NT2/D1 (cell line): ENCODE data around the gene PITPNM3.

ENCODE experiments used
- DNase-seq: peaks from one replicate; pipeline ENCODE4 v3.0.0-alpha.2; 2011; ENCODE audit warnings: low read depth, low spot score
- H3K27me3 ChIP-seq: 2 replicates; pipeline ENCODE4 v1.6.0; 2011; ENCODE audit warnings: mild to moderate bottlenecking; ENCODE audit not compliant: insufficient read length, insufficient read depth
- H3K36me3 ChIP-seq: 2 replicates; pipeline ENCODE4 v1.6.1; 2011; ENCODE audit warnings: mild to moderate bottlenecking, low read length, mixed read lengths; ENCODE audit not compliant: insufficient read depth, insufficient read length
- H3K4me1 ChIP-seq: 2 replicates; pipeline ENCODE4 v1.5.1; 2011; ENCODE audit not compliant: insufficient read depth, insufficient read length
- H3K4me3 ChIP-seq: 2 replicates; pipeline ENCODE4 v1.5.1; 2011; ENCODE audit warnings: low read depth; ENCODE audit not compliant: insufficient read length
- H3K9ac ChIP-seq: 2 replicates; pipeline ENCODE4 v1.6.0; 2011; ENCODE audit warnings: low read depth; ENCODE audit not compliant: insufficient read length
- H3K9me3 ChIP-seq: 2 replicates; pipeline ENCODE4 v1.5.1; 2011; ENCODE audit warnings: mild to moderate bottlenecking, low read length; ENCODE audit not compliant: insufficient read depth
- SUZ12 ChIP-seq: IDR thresholded peaks from 2 replicates; pipeline ENCODE4 v1.6.1; 2011; ENCODE audit not compliant: insufficient read length, insufficient read depth; ENCODE audit errors: extremely low read depth
- YY1 ChIP-seq: IDR thresholded peaks from 2 replicates; pipeline ENCODE4 v1.6.1; 2011; ENCODE audit not compliant: insufficient read length, insufficient read depth
- ZNF274 ChIP-seq: IDR thresholded peaks from 2 replicates; pipeline ENCODE4 v1.6.1; 2011; ENCODE audit warnings: mild to moderate bottlenecking, low read depth, low read length

Gene PITPNM3

DNA sequence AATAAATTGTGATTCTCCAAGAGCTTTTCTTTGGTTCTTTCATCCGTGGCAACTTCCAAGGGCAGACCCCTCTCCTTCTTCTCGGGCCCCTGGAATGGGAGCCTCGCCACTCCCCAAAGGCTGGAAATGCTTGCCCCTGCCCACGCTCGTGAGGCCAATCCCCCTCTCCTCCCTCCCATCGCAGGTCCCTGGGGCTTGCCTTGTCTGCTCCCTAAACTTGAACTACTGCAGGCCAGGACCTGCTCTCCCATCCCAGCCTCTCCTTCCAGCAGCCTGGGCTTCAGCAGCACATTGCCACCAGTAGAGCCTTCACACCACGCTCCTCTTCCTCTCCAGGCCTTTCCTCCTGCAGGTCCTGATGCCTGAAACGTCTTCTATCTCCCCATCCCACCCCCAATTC lies 11.1 kb downstream of the PITPNM3 start:
- Histone ChIP-seq H3K4me1 (peaks cover 16% of the 10 kb centered on the region), H3K27me3 (no peaks in the 10 kb centered on the region), H3K4me3 (no peak overlapping the region), H3K9me3 (no peaks in the 10 kb centered on the region), H3K36me3 (no peaks in the 10 kb centered on the region), H3K9ac (no peak overlapping the region)
- no peak for DNase-seq
- no peak for TF ChIP-seq ZNF274
- no peak for TF ChIP-seq SUZ12
- no peak for TF ChIP-seq YY1

DNA sequence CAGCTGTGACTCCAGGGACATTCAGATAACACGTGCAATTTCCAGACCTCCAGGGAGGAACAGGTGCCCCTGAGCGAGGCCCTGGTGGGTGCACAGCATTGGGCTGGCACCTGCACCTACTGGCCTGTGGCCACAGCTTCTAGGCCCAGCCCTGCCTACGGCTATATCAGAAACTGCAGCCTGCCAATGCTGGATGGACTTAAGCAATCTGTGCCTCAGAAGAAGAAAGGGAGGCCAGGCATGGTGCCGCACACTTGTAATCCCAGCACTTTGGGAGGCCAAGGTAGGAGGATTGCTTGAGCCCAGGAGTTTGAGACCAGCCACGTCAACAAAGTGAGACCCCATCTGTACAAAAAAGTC lies 12.4 kb downstream of the PITPNM3 start:
- Histone ChIP-seq H3K27me3 (no peaks in the 10 kb centered on the region), H3K4me1 (peaks cover 13% of the 10 kb centered on the region), H3K9me3 (no peaks in the 10 kb centered on the region; the same call in 1 of the 2 replicates), H3K36me3 (no peaks in the 10 kb centered on the region), H3K9ac (no peak overlapping the region), H3K4me3 (no peak overlapping the region)
- TF ChIP-seq ZNF274 (no peak), YY1 (no peak), SUZ12 (no peak)
- DNase-seq, result no peak

- H3K36me3 ChIP-seq, result no peaks in the 10 kb centered on the region
- no peak for TF ChIP-seq SUZ12
- no peak for TF ChIP-seq YY1
- no peak for TF ChIP-seq ZNF274
- H3K9ac ChIP-seq, result no peak overlapping the region
- DNase-seq, result no peak
- peaks cover 16% of the 10 kb centered on the region for H3K4me1 ChIP-seq
- no peaks in the 10 kb centered on the region; the same call in 1 of the 2 replicates for H3K9me3 ChIP-seq
- H3K27me3 ChIP-seq, result no peaks in the 10 kb centered on the region
- H3K4me3 ChIP-seq, result no peak overlapping the region
Measured at GRCh38 chr17:6543079-6544010, 13.0 kb downstream of the PITPNM3 start.

GRCh38 chr17:6542577-6542976 lies 13.8 kb downstream of the PITPNM3 start:
- peaks cover 16% of the 10 kb centered on the region for H3K4me1 ChIP-seq
- no peak for TF ChIP-seq ZNF274
- TF ChIP-seq SUZ12, result no peak
- no peak for TF ChIP-seq YY1
- no peak overlapping the region for H3K4me3 ChIP-seq
- no peaks in the 10 kb centered on the region for H3K27me3 ChIP-seq
- no peak overlapping the region for H3K9ac ChIP-seq
- DNase-seq, result no peak
- H3K36me3 ChIP-seq, result no peaks in the 10 kb centered on the region
- H3K9me3 ChIP-seq, result no peaks in the 10 kb centered on the region; the same call in 1 of the 2 replicates

DNA sequence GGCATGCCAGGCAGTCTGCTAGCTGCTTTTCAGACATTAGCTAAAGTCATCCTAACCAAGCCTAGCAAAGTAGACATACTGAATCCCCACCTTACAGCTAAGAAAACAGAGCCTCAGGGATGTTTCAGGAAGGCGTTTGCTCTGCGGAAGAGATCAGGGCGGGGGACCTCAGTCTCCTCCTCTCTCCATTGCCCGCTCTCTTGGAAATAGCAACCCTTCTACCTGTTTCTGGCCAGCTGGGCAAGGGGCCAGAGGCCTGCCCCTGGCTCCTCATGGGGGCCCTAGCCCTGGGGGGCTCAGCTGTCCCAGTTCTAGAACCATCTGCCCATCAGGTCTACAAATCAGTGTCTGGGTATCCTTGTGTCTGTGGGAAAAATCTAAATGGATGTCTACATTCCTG lies 14.5 kb downstream of the PITPNM3 start:
- Histone ChIP-seq H3K27me3 (no peaks in the 10 kb centered on the region), H3K9ac (no peak overlapping the region), H3K4me1 (peaks cover 16% of the 10 kb centered on the region), H3K4me3 (no peak overlapping the region), H3K36me3 (no peaks in the 10 kb centered on the region), H3K9me3 (no peaks in the 10 kb centered on the region; the same call in 1 of the 2 replicates)
- no peak for TF ChIP-seq SUZ12
- no peak for TF ChIP-seq YY1
- no peak for TF ChIP-seq ZNF274
- no peak for DNase-seq

DNA sequence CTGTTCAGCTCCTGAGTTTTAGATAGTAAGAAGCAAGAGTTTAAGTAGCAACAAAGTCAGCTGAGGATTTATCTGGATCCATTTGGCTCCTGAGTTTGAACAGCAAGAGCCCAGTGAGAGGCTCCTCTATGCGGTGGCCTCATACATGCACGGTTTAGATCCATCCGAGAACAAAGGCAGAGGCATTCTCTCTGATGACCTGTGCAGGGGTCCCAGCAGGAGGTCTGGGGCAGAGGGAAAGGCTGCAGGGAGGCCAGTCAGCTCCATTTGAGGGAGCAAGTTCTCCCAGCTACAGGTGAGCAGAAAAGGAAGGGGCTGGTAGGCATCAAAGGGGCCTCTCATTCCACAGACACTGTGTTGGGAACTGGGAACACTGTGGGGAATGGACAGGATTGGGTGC lies 16.5 kb downstream of the PITPNM3 start:
- Histone ChIP-seq H3K4me1 (peaks cover 15% of the 10 kb centered on the region), H3K9me3 (no peaks in the 10 kb centered on the region; the same call in 1 of the 2 replicates), H3K4me3 (no peak overlapping the region), H3K27me3 (no peaks in the 10 kb centered on the region), H3K9ac (no peak overlapping the region), H3K36me3 (no peaks in the 10 kb centered on the region)
- TF ChIP-seq YY1, result no peak
- no peak for TF ChIP-seq ZNF274
- TF ChIP-seq SUZ12, result no peak
- DNase-seq, result no peak

- H3K4me1 ChIP-seq, result peaks cover 13% of the 10 kb centered on the region
- H3K36me3 ChIP-seq, result no peaks in the 10 kb centered on the region
- no peak for TF ChIP-seq SUZ12
- TF ChIP-seq ZNF274, result no peak
- DNase-seq, result no peak
- H3K9me3 ChIP-seq, result no peaks in the 10 kb centered on the region; the same call in 1 of the 2 replicates
- H3K4me3 ChIP-seq, result no peak overlapping the region
- no peaks in the 10 kb centered on the region for H3K27me3 ChIP-seq
- no peak overlapping the region for H3K9ac ChIP-seq
Measured at GRCh38 chr17:6536566-6537065, 19.7 kb downstream of the PITPNM3 start.
